SH-SY5Y (cell line): ENCODE data around the gene TMIE.

Experiments
- GATA2 ChIP-seq: IDR thresholded peaks from 2 replicates; pipeline ENCODE4 v1.6.1; 2011; ENCODE audit warnings: mild to moderate bottlenecking, low read depth, low read length
- GATA3 ChIP-seq: IDR thresholded peaks from 2 replicates; pipeline ENCODE4 v1.6.1; 2011; ENCODE audit warnings: low read depth, mild to moderate bottlenecking, low read length, moderate library complexity

GRCh38 chr3:46707601-46708011 is 6.4 kb downstream of the TMIE start:
- TF ChIP-seq GATA2 (no peak), GATA3 (no peak)
